IPS-NIHi7 (cell line): ENCODE data around the gene KLHL2.
"Not testable (repeated sequence)": the region's sequence is repeated elsewhere in the genome, so short reads cannot be mapped to it uniquely, and the experiment has no call there.

Source experiments
- DNase-seq: peaks from one replicate; pipeline ENCODE4 v3.0.0; 2012; ENCODE audit warnings: mixed read lengths; ENCODE audit errors: extremely low spot score

Gene KLHL2, protein sequence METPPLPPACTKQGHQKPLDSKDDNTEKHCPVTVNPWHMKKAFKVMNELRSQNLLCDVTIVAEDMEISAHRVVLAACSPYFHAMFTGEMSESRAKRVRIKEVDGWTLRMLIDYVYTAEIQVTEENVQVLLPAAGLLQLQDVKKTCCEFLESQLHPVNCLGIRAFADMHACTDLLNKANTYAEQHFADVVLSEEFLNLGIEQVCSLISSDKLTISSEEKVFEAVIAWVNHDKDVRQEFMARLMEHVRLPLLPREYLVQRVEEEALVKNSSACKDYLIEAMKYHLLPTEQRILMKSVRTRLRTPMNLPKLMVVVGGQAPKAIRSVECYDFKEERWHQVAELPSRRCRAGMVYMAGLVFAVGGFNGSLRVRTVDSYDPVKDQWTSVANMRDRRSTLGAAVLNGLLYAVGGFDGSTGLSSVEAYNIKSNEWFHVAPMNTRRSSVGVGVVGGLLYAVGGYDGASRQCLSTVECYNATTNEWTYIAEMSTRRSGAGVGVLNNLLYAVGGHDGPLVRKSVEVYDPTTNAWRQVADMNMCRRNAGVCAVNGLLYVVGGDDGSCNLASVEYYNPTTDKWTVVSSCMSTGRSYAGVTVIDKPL

DNA sequence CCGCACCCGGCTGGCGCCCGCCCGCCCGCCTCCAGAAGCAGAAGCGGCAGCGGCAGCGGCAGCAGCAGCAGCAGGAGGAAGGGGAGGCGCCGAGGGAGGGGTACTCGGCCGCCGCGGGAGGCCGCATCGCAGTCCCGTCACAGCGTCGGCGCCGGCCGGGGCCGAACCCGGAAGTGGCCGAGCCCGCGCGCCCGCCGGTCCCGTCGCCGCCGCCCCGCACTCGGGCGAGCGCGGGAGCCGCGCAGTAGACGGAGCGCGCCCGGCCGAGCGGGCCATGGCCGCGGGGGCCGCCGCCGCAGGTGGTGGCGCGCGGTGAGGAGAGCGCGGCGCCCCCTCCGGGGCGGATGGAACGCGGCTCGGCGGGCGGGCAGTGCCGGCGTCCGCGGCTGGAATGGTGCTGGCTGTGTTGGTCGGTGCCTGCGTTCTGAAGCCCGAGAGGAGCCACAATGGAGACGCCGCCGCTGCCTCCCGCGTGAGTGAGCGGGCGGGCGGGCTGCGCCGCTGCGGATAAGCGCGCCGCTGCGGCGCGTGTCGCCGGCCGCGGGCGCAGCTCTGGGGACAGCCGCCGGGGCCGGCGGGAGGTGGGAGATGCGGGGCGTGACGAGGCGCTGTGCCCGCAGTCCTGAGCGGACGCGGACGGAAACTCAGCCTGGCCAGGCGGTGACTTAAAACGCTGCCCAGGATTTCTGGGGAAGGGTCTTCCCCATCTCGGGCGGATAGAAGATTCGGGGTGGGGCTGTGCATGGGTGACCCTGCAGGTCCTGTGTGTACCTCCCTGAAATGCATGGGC is at the start of gene KLHL2:
KLHL2 (plus strand) TSS at position 131 of the 790 bp plus-strand sequence; CDS start at position 447, 316 bp downstream.
- DNase-seq = peak; percentile 86

DNA sequence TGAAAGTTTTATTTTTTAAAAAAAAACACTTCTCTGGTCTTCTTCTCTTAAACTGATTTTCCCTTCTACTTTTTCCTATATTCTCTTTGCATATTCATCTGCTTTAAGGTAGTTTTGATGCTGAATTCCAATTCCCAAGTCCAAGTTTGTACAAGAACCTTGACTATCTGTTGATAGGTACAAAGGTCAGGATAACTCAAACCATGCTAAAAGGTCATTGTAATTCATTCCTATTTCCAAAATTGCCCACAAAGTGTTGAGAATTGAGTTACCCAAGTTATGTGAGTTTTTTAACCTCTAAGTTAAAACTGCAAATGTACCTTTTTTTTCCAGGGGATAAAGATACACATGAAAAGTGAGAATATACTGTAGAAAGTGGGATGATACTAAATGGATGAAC is 48.6 kb upstream of the KLHL2 start:
- no peak for DNase-seq

DNA sequence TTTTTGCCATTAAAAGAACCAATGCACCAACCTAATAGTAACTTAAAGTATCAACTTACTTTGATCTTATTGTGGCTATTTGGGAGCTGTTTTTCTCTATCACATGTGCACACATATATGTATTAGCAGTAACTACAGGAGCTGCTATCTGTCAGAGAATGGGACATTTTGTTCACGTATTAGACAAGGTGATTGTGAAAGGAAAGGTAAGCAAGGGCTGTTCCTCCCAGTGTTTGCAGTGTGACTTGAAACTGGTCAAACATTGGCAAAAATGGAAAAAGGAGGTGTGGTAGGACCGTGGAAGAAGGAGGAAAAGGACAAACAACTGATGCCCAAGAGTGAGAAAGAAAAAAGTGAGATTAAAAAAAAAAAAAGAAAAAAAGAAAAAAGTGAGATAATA is 43.1 kb upstream of the KLHL2 start:
- DNase-seq = no peak

DNA sequence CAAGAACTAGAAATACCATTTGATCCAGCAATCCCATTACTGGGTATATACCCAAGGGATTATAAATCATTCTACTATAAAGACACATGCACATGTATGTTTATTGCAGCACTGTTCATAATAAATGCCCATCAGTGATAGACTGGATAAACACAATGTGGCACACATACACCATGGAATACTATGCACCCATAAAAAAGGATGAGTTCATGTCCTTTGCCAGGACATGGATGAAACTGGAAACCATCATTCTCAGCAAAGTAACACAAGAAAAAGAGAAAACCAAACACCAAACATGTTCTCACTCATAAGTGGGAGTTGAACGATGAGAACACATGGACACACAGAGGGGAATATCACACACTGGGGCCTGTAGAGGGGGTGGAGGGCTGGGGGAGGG is 40.5 kb upstream of the KLHL2 start:
- DNase-seq = not testable (repeated sequence)

DNA sequence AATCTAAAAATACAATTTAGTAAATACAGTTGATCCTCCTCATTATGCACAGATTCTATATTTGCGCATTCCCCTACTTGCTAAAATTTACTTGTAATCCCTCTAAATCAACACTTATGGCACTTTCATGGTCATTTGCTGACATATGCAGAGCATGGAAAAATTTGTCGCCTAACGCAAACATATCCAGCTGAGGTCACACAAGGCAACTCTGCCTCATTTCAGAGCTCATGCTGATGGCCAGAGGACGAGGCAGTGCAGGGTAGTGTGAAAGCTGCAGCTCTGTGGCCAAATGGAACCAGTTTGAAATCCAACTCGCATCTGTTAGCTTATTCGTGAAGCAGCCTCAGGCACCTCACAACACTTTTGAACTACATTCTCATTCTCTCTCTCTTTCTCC is 39.7 kb upstream of the KLHL2 start:
- no peak for DNase-seq

DNA sequence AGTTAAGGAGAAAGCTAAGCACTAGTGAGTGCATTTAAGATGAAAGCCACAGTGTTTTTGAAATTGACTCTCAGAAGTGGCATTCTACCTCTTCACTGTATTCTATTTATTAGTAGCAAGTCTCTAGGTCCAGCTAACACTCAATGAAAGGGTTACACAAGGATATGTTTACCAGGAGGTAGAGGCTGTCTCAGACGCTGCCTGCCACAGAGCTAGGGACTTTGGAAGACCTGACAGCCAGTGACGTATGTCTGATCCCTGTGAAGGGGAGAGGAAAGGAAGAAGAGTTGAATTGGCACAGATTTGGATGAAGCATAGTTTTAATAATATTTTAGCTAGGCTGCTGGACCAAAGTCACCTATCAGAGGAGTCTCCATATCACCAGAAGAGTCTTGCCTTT is 36.5 kb upstream of the KLHL2 start:
- DNase-seq = no peak

DNA sequence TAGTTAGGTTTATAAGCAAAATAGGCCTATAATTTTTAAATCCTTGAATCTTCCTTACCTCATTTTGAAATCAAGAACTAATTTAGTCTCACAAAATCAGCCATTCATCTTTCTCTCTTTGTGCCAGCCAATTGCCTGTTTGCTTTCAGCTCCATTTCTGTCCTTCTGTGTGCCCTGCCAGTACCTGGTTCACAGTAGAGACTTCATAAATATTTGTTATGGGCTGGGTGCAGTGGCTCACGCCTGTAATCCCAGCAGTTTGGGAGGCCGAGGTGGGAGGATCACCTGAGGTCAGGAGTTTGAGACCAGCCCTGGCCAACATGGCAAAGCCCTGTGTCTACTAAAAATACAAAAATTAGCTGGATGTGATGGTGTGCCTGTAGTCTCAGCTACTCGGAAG is 31.9 kb upstream of the KLHL2 start:
- DNase-seq = not testable (repeated sequence)

DNA sequence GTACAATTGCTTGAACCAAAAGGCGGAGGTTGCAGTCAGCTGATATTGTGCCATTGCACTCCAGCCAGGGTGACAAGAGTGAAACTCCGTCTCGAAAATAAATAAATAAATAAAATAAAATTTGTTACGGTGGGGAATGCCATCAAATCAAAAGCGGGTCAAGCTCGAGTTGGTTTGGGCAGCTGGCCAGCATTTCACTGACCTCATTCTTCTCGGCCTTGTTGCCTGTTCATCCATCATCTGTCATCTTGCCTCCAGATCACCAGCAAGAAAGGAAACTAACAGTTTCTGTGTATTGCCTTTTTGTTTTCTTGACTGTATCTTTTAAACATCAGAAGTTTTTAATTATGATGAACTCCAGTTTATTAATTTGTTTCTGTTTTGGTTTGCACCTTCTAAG is 31.5 kb upstream of the KLHL2 start:
- no peak for DNase-seq

DNA sequence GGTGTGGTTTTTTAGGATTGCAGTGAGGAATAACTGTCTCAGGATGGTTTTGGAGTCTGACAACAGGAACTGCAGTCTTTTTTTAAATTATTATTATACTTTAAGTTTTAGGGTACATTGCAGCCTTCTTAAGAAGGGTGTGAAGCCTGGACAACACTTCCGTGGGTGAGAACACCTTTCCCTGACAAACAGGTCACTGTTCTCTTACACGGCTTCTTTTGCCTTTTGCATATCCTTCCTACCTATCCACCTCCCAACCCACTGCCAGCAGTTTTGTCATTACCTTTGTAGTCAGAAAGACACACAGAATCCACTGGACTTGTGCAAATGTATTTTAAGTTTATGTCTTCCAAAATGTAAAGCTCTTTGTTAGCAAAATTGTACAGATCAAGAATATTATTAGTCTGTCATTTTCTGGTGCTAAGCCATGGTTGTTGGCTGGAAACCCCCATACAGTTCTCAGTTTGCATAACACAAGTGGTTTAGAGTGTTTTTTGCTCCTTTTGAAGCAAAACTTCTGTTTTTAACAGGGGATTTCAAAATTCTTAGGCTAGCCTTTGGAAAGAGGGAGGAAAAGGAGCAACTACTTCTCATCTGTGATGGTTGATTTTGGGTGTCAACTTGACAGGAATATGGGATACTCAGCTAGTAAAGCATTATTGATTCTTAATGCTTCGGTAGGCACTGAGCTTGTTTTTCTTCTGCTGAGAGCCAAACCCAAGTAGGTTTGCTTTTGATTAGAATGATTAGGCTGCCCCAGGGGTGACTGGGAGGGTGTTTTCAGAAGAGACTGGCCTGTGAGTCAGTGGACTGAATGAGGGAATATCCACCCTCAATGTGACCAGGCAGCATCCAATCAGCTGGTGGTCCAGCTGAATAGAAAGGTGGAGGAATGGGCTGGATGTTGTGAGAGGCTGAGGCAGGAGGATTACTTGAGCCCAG is 29.4 kb upstream of the KLHL2 start:
- no peak for DNase-seq

DNA sequence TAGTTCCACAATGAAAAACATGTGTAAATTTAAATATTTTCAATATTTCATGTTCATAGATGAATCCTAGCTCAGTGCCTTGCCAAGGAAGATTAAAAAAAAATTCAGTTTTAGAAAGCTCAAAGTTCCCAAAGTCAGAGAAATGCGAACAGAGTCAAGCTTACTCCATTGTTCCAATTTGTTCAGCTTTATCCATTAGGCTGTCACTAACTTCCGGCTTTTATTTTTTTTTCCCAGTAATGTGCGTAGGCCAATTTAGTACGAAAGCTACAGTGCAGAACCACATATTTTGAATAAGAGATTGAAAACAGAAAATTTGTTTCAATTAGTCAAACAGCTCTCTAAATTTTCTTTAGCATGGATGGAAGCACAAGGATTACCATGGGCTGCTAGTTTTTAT is 23.1 kb upstream of the KLHL2 start:
- no peak for DNase-seq

DNA sequence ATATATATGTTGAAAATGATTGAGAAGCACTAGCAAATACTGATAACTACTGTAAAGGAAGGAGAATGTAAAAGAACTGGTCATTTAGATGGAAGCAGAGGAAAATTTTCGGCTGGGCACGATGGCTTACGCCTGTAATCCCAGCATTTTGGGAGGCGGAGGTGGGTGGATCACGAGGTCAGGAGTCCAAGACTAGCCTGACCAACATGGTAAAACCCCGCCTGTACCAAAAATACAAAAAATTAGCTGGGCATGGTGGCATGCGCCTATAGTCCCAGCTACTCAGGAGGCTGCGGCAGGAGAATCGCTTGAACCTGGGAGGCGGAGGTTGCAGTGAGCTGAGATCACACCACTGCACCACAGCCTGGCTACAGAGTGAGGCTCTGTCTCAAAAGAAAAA is 22.4 kb upstream of the KLHL2 start:
- not testable (repeated sequence) for DNase-seq

DNA sequence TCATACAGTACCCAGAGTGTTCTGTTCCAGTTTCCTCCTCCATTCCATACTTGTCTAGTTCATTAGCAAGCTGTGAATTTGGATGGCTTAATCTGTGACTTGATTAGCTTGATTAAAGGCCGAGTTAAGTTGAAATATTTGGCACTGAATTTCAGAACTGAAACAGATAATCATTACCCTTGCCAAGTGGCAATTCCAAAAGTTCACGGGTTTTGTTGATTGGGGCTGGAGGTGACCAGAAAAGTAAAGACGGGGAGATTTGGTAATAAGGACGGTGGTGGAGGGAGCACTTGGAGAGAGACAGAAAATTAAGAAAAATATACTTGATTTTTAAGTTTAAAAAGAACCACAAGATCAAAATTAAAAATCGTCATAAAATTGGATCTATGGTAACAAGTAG is 21.9 kb upstream of the KLHL2 start:
- DNase-seq = no peak

DNA sequence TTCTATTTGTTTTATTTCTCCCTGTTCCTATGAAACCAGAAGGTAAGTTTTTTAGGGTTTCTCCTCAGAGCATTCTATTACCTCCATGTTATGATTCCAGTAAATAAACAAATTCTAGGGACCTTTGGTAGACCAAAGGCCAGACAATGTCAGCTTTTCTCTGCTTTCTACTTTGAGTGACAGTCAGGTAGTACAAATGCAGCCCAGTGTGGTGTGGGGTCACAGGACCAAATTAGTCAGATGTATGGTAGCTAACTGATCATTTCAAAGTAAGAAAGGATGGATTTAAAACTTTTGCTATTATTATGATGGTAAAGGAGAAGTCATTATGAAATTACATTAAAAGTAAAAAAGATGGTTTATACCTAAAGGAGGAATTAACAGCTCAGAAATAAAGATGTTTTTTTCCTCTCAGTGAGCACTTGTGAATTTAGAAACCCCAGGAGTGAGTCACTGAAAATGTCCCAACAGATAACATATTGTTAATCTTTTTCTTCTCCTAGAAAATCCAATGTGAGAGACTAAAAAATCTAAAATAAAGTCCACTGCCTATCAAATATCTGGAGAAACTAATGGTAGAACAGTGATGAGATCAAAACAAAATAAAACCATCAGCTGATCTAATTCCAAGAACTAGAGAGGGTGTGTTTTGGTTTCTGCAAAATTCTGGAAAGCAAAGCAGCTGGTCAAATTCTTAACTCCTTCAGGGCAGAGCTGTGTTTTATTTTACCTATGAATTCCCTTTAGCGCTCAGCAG is 16.6 kb upstream of the KLHL2 start:
- no peak for DNase-seq

DNA sequence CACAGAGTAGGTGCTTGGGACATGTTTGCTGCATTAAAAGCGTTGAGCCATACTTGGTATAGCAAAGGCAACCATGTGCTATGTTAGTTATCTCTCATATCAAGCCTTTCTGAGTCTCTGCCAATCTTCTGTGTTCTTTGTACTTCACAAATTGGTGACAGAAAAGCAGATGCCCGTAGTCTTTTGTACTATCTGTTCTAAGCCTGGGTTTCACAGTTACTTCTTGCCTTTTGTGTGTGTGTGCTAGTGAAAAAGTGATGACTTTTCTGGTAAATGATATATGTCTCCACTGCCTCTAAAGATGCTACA is 16.1 kb upstream of the KLHL2 start:
- no peak for DNase-seq

DNA sequence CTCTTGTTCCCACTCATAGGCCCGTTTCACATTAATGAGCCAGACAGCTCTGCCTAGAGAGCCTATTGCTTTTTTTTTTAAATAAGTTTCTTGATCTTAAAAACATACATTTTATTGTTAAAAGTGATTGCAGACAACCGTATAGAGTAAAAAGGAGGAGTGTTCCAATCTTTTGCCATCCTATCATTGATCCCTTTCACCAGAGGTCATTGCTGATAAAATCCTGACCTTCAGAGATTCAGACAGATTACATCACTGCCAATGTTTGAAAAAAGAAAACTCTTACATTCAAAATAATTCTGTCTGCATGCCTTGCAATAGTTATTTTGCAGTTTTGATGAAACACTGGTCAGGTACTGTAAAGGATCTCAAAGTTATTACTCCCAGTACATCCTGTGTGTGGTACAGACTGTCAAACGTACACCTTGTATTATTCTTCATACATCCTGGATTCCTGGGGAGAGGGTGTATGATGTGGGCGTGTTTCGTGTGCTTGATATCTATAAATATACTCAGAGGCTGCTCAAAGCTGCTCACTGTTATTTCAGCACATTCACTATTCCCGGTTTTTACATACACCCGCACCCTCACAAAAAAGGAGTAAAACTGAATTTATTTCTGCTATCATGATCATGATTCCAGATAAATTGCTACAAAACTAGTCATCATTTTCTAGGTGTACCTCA is 15.4 kb upstream of the KLHL2 start:
- no peak for DNase-seq

DNA sequence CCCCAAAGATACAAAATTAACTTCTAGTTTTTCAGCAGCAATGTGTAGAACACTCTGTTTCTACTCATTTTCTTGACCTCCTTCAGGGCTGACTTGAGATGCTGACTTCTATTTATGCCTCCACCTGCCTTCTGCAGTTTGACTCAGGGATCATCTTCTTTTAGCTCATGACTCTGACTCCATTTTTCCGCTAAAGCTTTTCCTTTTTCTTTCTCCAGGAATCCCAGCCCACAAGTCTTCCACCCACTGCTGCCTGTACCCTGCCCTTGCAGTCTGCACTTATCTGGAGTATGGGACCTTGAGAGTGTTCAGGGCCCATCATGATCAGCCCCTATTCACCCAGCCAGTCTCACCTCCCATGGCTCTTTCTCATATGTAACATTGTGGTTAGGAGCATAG is 14.9 kb upstream of the KLHL2 start:
- no peak for DNase-seq

DNA sequence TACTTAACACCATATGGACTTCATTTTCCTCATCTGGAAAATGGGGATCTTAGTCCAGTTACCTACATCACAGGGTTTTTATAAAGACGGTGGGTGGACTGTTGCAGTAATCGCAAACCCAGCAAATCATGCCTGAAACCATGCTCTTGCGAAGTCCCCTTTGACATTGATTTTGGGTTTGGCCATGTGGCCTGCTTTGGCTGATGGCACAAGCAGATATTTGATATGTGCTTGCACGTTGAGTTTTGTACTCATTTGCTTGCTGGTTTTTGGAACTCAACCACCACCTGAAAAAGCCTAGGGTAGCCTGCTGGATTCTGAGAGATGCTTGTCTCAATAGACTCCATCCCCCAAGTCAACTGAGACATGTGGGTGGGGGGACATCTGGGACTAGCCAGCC is 14.4 kb upstream of the KLHL2 start:
- DNase-seq = no peak

DNA sequence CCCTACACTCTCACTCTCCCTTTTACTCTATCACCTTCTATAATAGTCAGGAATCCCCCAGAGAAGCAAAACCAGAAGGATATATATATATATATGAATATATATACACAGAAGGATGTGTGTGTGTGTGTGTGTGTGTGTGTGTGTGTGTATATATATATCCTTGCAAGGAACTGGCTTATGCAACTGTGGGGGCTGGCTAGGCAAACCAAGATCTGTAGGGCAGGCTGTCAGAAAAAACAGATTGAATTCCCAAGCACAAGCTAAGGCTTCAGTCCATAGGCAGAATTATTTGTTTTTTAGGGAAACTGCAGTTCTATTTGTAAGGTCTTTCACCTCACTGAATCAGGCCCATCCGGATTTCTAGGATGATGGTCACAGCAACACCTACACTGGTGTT is 13.0 kb upstream of the KLHL2 start:
- DNase-seq = no peak

DNA sequence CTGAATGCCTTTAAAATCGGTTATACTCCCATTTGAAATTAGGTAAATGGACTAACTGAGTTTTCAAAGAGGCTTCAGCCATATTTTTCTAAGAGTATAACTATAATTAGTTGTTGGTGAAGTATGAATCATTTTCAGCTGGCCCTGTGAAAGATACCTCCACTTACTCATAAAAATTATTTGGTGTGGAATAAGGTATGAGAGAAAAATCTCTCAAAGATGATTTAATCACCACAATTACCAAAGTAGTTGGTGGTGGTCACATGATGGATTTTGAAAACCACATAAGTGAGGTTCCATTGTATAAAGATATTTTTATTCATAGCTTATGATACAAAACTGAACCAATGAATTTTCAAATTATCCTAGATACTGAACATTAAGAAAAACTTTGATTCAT is 9.0 kb upstream of the KLHL2 start:
- no peak for DNase-seq

DNA sequence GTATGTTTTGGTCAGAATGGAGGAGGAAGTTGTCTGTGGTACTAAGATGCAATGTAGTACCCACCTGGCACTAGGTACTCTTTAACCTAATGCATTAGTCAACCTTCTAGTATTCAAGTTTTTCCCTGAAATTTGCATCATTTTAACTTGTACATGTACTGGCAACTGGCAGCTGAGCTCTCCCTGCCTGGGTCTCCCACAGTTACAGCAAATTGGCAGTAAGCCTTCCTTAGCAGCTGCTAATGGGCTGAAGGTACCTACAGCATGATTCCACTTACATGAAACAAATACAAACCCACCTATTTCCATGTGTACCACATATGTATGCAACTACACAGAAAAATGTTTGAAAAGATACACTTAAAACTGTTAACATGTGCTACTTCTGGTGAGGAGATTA is 8.1 kb upstream of the KLHL2 start:
- DNase-seq = no peak

DNA sequence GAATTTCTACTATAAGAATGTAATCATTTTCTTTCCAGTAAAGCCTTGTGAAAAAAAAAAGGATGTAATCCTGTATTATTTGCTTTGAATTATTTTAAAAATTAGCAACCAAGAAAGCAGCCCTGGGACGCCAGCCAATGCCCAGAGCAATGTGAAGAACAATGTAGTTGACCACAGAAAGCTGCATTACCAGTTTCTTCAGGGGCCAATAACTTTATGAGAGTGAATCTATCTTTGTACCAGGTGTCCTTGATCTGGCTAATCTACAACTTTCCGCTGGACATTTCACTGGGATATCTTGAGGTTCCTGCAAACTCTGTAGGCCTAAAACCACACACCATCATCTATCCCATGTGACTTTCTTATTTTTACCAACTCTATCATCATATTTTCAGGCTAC is 7.6 kb upstream of the KLHL2 start:
- DNase-seq = no peak
